Measurements from ENCODE around the gene NEDD4L.

Gene NEDD4L

GRCh38 chr18:58051765-58052460 is 7.9 kb downstream of the NEDD4L start:
- TF ChIP-seq CTCF (IDR thresholded peaks at IDR 0.05; ENCODE audit: extremely low read depth, insufficient read depth, missing control alignments), result peak; percentile 34
- in situ Hi-C loops (cut with MboI; ENCODE audit: low pct_unique_long_range_greater_than_20kb, low sequenced_read_pairs, unreplicated experiment), result no loop called here
- peak; percentile 47 for DNase-seq (ENCODE audit: low spot score)

DNA sequence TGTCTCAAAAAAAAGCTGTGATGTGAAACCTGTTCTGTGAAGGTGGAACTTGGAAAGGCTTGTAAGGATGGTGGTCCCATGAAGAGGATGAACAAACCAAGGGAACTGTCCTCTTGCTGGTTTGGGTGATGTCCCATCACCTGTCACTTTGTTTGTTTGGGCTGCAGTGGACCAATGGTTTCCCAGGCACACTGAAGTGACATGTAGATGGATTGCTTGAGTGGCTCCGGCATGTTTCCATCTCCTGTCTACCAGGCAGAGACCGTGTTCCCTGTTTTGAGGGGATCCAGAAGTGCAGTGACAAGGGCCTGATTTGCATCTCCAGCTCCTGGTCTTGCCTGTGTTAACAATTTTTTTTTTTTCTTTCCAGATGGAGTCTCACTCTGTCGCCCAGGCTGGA is 8.9 kb downstream of the NEDD4L start:
- in situ Hi-C loops (cut with MboI; ENCODE audit: low pct_unique_long_range_greater_than_20kb, low sequenced_read_pairs, unreplicated experiment), result no loop called here
- no peak for TF ChIP-seq CTCF (IDR thresholded peaks at IDR 0.05; ENCODE audit: extremely low read depth, insufficient read depth, missing control alignments)
- no peak for DNase-seq (ENCODE audit: low spot score)

DNA sequence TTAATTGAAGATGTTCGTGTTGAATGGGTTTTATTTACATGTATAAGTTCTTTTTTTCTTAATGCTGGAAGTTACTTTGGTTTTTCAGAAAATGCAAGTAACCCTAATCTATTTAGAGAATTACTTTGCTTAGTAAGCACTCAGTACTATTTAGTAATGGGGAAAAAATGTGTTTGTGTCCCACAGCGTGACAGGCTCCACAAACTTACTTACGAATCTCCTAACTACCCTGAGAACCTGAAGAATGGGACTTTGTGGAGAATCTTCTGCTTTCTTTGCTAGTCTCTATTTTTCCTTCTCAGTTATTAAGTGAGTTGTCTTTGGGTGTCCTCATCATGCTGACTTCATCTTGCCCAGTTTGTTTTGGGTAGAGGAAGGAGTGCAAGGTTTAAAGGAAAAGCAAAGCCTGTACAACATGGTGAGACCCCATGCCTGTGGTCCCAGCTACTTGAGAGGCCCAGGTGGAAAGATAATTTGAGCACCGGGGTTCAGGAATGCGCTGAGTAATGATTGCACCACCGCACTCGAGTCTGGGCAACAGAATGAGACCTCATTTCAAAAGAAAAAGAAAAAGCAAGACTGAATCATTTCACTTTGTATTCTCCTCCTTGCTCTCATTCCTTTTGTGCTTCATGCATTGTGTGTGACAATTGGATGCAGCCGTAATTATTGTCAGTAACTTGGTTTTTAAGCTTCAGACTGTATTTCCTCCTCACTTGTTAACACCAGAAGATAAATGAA is 10.2 kb downstream of the NEDD4L start:
- in situ Hi-C loops (cut with MboI; ENCODE audit: low pct_unique_long_range_greater_than_20kb, low sequenced_read_pairs, unreplicated experiment), result no loop called here
- no peak for DNase-seq (ENCODE audit: low spot score)
- TF ChIP-seq CTCF (IDR thresholded peaks at IDR 0.05; ENCODE audit: extremely low read depth, insufficient read depth, missing control alignments), result no peak

DNA sequence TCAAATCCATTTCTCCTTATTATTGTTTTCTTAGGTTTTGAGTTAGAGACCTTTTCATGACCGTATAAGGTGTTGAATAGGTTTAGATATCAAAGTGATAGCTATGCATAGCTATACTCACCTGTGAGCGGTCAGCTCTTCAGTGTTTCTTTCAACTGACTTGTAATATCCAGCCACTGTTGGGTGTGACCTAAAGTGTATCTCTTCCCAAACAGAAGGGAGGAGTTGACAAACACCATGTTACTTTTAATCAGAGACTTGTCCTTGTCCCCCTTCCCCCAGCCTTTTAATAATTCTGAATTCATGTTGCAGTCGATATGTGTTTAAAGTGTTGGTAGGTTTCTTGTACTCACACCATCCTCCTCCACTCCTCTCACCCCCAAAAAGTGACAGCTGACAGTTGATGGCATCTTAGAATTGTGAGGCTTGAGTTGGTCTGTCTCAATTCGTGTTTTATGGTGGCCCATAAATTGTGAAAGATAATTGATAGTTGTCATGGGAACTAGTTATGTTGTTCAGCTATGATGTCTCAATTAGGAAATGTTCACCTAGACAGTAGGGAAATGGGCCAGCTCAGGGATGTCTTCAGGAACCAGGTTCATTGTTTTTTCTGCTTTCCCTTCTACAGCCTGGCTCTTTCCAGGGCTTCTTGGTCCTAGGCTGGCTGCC is 12.0 kb downstream of the NEDD4L start:
- in situ Hi-C loops (cut with MboI; ENCODE audit: low pct_unique_long_range_greater_than_20kb, low sequenced_read_pairs, unreplicated experiment), result no loop called here
- DNase-seq (ENCODE audit: low spot score), result no peak
- no peak for TF ChIP-seq CTCF (IDR thresholded peaks at IDR 0.05; ENCODE audit: extremely low read depth, insufficient read depth, missing control alignments)

DNA sequence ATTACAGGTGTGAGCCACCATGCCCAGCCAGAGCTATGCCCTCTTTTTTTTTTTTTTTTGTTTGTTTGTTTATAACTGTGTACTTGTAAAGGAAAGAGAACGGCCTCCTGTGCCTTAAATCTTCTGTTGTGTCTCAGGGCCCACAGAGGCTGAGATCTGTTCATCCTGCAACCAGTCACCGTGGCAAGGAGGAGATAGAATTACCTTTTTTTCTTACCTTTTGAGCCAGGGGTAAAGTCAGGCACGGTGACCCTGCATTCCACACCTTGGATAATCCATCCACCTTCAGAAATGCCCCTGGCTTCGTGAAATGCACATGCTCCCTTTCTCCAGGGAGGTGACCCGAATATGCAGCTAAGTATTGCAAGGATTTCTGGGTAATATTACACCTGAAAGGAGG is 12.8 kb downstream of the NEDD4L start:
- in situ Hi-C loops (cut with MboI; ENCODE audit: low pct_unique_long_range_greater_than_20kb, low sequenced_read_pairs, unreplicated experiment), result no loop called here
- DNase-seq (ENCODE audit: low spot score), result no peak
- no peak for TF ChIP-seq CTCF (IDR thresholded peaks at IDR 0.05; ENCODE audit: extremely low read depth, insufficient read depth, missing control alignments)

GRCh38 chr18:58057291-58057965 is 13.4 kb downstream of the NEDD4L start:
- no peak for TF ChIP-seq CTCF (IDR thresholded peaks at IDR 0.05; ENCODE audit: extremely low read depth, insufficient read depth, missing control alignments)
- DNase-seq (ENCODE audit: low spot score), result no peak
- in situ Hi-C loops (cut with MboI; ENCODE audit: low pct_unique_long_range_greater_than_20kb, low sequenced_read_pairs, unreplicated experiment), result no loop called here

Measured in GM13977 (cell line).